ENCODE measurements around the gene CLDN4. TPM values are rescaled to one million over a fixed set of nuclear protein-coding genes. Genes with fewer than 3 reads are reported as not detected.
A peak's percentile ranks its signal among the peaks of the same experiment; 100 is the strongest.

The CLDN4 gene
- total and polyA plus RNA-seq, 12 donors: 0.04 to 1.2 (median 0.41) TPM; not detected in 1

DNA sequence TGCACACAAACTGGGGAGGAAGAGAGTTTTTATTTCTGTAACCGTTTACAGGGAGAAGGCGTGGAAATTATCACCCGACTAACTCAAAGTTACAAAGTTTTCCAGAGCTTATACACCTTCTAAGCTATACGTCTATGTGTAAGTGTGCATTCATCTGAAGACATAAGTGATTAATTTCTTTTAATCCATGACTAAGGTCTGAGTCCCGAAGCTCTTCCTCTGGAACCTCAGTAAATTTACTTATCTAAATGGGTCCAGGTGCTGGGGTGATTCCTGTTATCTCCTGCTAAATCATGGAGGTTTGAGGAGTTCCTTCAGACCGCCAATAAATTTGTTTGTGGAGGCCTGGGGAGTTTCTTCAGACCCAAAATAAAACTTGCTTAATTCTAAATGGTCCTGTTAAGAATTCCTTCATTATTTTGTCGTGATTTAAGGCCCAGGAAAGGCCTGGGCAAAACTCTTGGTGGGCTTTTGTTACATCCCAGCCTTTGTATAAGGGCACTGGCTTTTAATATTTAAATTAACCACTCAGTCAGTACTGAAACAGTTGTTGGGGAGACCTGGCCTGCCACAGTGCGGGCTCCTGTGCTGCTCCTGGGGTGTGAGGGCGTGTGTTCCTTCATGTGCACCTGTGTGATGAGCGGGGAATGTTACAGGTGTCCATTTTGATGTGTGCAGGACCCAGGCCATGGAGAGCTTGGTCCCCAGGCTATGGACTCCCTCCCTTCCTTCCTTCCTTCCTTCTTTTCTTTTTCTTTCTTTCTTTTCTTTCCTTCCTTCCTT, 17.3 kb downstream of the CLDN4 start:
- no peaks in the 10 kb centered on the region for H3K9me3 ChIP-seq (replicated peaks in 1 of 3)
- peaks cover 0 to 1% of the 10 kb centered on the region in 2 donors for H3K4me1 ChIP-seq (replicated peaks in 1 of 2)
- H3K36me3 ChIP-seq (replicated peaks in 1 of 2): no peaks in the 10 kb centered on the region
- TF ChIP-seq POLR2A (IDR thresholded peaks at IDR 0.05) (no peak), CTCF (IDR thresholded peaks at IDR 0.05) (no peak)
- no peak for DNase-seq
- H3K4me3 ChIP-seq: no peak overlapping the region
- H3K27ac ChIP-seq: no peak overlapping the region
- WGBS, 4 donors: 76 to 94% (median 89%) methylated on average over 10 of the region's 10 CpGs
- intact Hi-C loops (cut with DNase I): no loop called here
- H3K27me3 ChIP-seq: no peaks in the 10 kb centered on the region

- Histone ChIP-seq H3K27me3 (no peaks in the 10 kb centered on the region), H3K4me3 (no peak overlapping the region), H3K27ac (no peak overlapping the region), H3K36me3 (replicated peaks in 1 of 2) (no peaks in the 10 kb centered on the region), H3K4me1 (replicated peaks in 1 of 2) (peaks cover 0 to 6% of the 10 kb centered on the region in 2 donors), H3K9me3 (replicated peaks in 1 of 3) (no peaks in the 10 kb centered on the region)
- TF ChIP-seq POLR2A (IDR thresholded peaks at IDR 0.05) (no peak), CTCF (IDR thresholded peaks at IDR 0.05) (no peak)
- no peak for DNase-seq
- intact Hi-C loops (cut with DNase I): loop anchor here in 1 of 2 donors (10.0 kb wide), 1 partner anchor 246 kb away; no protein-coding TSS in a partner anchor
- WGBS, 4 donors: 70 to 79% (median 73%) methylated on average over 4 of the region's 4 CpGs
Observed at GRCh38 chr7:73850781-73851207, 20.0 kb downstream of the CLDN4 start.

DNA sequence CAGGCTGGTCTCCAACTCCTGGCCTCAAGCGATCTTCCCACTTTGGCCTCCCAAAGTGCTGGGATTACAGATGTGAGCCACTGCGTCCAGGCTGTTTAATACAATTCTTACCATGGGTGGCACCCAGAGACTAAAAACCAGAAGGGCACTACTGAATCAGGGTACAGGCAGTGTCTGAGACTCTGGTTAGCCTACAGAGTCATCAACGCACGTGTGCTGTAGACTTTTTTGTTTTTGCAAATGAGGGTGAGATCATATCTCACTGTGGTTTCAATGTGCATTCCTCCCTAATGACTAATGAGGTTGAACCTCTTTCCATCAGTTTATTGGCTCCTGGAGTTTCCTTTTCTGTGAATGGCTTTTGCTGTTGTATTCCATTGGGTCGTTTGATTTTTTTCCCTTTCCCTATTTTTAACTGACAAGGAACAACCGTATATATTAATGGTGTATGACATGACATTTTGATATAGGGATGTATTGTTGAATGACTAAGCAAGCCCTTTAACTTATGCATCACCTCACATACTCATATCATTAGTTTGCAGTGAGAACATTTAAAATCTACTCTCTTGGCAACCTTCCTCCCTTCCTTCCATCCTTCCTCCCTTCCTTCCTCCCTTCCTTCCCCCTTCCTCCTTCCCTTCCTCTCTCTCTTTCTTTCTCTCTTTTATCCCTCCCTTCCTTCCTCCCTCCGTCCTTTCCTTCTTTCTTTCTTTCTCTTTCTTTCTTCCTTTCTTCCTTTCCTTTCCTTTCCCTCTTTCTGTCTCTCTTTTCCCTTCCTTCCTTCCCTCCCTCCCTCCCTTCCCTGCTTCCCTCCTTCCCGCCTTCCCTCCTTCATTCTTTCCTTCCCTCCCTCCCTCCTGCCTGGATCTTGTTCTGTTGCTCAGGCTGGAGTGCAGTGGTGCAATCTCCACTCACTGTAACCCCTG, 20.9 kb downstream of the CLDN4 start:
- TF ChIP-seq POLR2A (IDR thresholded peaks at IDR 0.05): no peak
- TF ChIP-seq CTCF (IDR thresholded peaks at IDR 0.05): no peak
- Histone ChIP-seq H3K36me3 (replicated peaks in 1 of 2) (no peaks in the 10 kb centered on the region), H3K9me3 (replicated peaks in 1 of 3) (no peaks in the 10 kb centered on the region), H3K4me1 (replicated peaks in 1 of 2) (peaks cover 0 to 6% of the 10 kb centered on the region in 2 donors), H3K27me3 (no peaks in the 10 kb centered on the region), H3K4me3 (no peak overlapping the region), H3K27ac (peak overlapping the region in 1 of 5 donors; percentile 59)
- peak in 2 of 7 donors; percentile 25 to 48 for DNase-seq
- 30 to 50% (median 46%) methylated on average over 6 to 8 of the region's 8 CpGs for WGBS, 4 donors
- intact Hi-C loops (cut with DNase I): loop anchor here in 1 of 2 donors (10.0 kb wide), 1 partner anchor 247 kb away; no protein-coding TSS in a partner anchor

DNA sequence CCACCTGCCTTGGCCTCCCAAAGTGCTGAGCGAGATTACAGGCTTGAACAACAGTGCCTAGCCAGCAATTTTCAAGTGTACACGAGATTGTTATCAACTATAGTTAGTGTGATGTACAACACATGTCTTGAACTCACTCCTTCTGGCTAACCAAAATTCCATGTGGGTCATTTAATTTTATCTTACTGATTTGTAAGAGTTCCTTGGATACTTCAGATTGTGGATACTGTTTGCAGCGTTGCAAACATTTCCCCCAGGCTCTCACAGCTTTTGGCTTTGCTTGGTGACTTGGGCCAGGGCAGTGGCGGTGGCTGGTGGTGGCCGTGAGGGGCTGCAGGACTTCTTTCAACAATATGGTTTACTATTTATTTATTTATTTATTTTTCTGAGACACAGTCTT, 21.7 kb downstream of the CLDN4 start:
- DNase-seq: no peak
- H3K4me1 ChIP-seq (replicated peaks in 1 of 2): peaks cover 0 to 6% of the 10 kb centered on the region in 2 donors
- H3K27ac ChIP-seq: no peak overlapping the region
- intact Hi-C loops (cut with DNase I): loop anchor here in 1 of 2 donors (10.0 kb wide), 1 partner anchor 248 kb away; no protein-coding TSS in a partner anchor
- H3K36me3 ChIP-seq (replicated peaks in 1 of 2): no peaks in the 10 kb centered on the region
- WGBS, 4 donors: 72 to 82% (median 79%) methylated on average over 5 of the region's 5 CpGs
- H3K27me3 ChIP-seq: no peaks in the 10 kb centered on the region
- no peak for TF ChIP-seq POLR2A (IDR thresholded peaks at IDR 0.05)
- no peak for TF ChIP-seq CTCF (IDR thresholded peaks at IDR 0.05)
- H3K4me3 ChIP-seq: no peak overlapping the region
- H3K9me3 ChIP-seq (replicated peaks in 1 of 3): no peaks in the 10 kb centered on the region

Measured in adrenal gland (tissue), 12 donors.